ENCODE results near the gene C14orf180. TPM values are rescaled to one million over a fixed set of nuclear protein-coding genes. Genes with fewer than 3 reads are reported as not detected.

C14orf180 gene
- total RNA-seq, 1 experiment from 2014 or later, result not detected

- DNase-seq (ENCODE audit: low read depth, low spot score), result no peak
- BruUV-seq (replicated peaks), result no TSS peak
- intact Hi-C loops (cut with micrococcal nuclease; ENCODE audit: unreplicated experiment), result loop anchor here (10.0 kb wide), 1 partner anchor 563 kb away; no protein-coding TSS in a partner anchor
- ATAC-seq, result no peak
- POLR2A ChIA-PET, result no interaction called here
- H3K9me3 ChIP-seq (ENCODE audit: control insufficient read depth, insufficient read depth, low read depth, low read length), result no peaks in the 10 kb centered on the region
- CTCF ChIA-PET, result no interaction called here
- H3K27me3 ChIP-seq (ENCODE audit: control insufficient read depth, insufficient read depth, low read length), result no peaks in the 10 kb centered on the region
- TF ChIP-seq, protein P1, sequence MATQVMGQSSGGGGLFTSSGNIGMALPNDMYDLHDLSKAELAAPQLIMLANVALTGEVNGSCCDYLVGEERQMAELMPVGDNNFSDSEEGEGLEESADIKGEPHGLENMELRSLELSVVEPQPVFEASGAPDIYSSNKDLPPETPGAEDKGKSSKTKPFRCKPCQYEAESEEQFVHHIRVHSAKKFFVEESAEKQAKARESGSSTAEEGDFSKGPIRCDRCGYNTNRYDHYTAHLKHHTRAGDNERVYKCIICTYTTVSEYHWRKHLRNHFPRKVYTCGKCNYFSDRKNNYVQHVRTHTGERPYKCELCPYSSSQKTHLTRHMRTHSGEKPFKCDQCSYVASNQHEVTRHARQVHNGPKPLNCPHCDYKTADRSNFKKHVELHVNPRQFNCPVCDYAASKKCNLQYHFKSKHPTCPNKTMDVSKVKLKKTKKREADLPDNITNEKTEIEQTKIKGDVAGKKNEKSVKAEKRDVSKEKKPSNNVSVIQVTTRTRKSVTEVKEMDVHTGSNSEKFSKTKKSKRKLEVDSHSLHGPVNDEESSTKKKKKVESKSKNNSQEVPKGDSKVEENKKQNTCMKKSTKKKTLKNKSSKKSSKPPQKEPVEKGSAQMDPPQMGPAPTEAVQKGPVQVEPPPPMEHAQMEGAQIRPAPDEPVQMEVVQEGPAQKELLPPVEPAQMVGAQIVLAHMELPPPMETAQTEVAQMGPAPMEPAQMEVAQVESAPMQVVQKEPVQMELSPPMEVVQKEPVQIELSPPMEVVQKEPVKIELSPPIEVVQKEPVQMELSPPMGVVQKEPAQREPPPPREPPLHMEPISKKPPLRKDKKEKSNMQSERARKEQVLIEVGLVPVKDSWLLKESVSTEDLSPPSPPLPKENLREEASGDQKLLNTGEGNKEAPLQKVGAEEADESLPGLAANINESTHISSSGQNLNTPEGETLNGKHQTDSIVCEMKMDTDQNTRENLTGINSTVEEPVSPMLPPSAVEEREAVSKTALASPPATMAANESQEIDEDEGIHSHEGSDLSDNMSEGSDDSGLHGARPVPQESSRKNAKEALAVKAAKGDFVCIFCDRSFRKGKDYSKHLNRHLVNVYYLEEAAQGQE (IDR thresholded peaks at IDR 0.05; ENCODE audit: insufficient read depth in 1 of 2, low read depth in 2 of 2, low read length in 1 of 2), result no peak
- TF ChIP-seq SIN3A (IDR thresholded peaks at IDR 0.05; ENCODE audit: borderline replicate concordance, insufficient read depth, low read depth, low read length) (no peak), TCF7L2 (IDR thresholded peaks at IDR 0.05; ENCODE audit: low read depth, low read length) (no peak), CTCF (IDR thresholded peaks at IDR 0.05) (no peak), POLR2AphosphoS5 (IDR thresholded peaks at IDR 0.05; ENCODE audit: low read depth, low read length) (no peak)
- in situ Hi-C loops (cut with HindIII; ENCODE audit: low pct_unique_long_range_greater_than_20kb, low sequenced_read_pairs), result no loop called here
- H3K4me3 ChIP-seq (ENCODE audit: low read depth in 2 of 2, low read length in 2 of 2), result no peak overlapping the region
- H3K27ac ChIP-seq (ENCODE audit: low read length), result no peak overlapping the region
- no peaks in the 10 kb centered on the region for H3K4me1 ChIP-seq (ENCODE audit: control insufficient read depth, insufficient read depth, low read length)
- H3K36me3 ChIP-seq (ENCODE audit: control insufficient read depth, insufficient read depth, low read length), result no peaks in the 10 kb centered on the region
Measured at GRCh38 chr14:104638190-104638589, 58.6 kb downstream of the C14orf180 start.

DNA sequence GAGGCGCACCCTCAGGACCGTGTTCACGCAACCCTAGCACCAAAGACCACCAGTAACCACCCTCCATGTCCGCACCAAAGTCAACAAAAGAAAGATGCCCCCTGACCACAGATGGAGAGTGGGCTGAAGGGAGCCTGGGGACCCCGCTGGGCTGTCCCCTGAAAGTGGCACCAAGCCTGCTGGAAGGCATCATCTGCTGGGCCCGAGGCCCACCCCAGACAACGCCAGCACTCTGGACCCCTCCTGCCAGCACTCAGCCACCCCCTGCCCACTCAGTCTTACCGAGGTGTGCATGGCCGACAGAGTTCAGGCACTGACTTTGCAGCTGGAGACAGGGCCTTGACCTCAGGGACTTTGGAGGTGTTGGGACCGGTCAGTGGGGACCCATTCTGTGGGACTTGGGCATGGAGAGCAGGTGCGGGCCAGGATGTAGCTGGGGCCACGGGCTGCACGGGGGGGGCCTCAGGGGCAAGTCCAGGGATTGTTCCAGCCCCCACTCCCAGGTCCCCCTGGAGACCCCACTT lies 59.4 kb downstream of the C14orf180 start:
- CTCF ChIA-PET, result interaction anchor here (0.7 kb wide), 1 partner anchor 68 kb away, joined by 3 read pairs; no protein-coding TSS in a partner anchor
- Histone ChIP-seq H3K4me1 (ENCODE audit: control insufficient read depth, insufficient read depth, low read length) (no peaks in the 10 kb centered on the region), H3K4me3 (ENCODE audit: low read depth in 2 of 2, low read length in 2 of 2) (no peak overlapping the region), H3K27me3 (ENCODE audit: control insufficient read depth, insufficient read depth, low read length) (no peaks in the 10 kb centered on the region), H3K9me3 (ENCODE audit: control insufficient read depth, insufficient read depth, low read depth, low read length) (no peaks in the 10 kb centered on the region), H3K36me3 (ENCODE audit: control insufficient read depth, insufficient read depth, low read length) (no peaks in the 10 kb centered on the region), H3K27ac (ENCODE audit: low read length) (no peak overlapping the region)
- POLR2A ChIA-PET, result no interaction called here
- no peak for DNase-seq (ENCODE audit: low read depth, low spot score)
- no TSS peak for BruUV-seq (replicated peaks)
- no peak for ATAC-seq
- intact Hi-C loops (cut with micrococcal nuclease; ENCODE audit: unreplicated experiment) (loop anchor here (10.0 kb wide), 1 partner anchor 564 kb away; no protein-coding TSS in a partner anchor), in situ Hi-C loops (cut with HindIII; ENCODE audit: low pct_unique_long_range_greater_than_20kb, low sequenced_read_pairs) (no loop called here)
- TF ChIP-seq SIN3A (IDR thresholded peaks at IDR 0.05; ENCODE audit: borderline replicate concordance, insufficient read depth, low read depth, low read length), result no peak
- TF ChIP-seq CTCF (IDR thresholded peaks at IDR 0.05), result no peak
- TF ChIP-seq POLR2AphosphoS5 (IDR thresholded peaks at IDR 0.05; ENCODE audit: low read depth, low read length), result no peak
- TF ChIP-seq TCF7L2 (IDR thresholded peaks at IDR 0.05; ENCODE audit: low read depth, low read length), result no peak
- TF ChIP-seq, protein P1 (IDR thresholded peaks at IDR 0.05; ENCODE audit: insufficient read depth in 1 of 2, low read depth in 2 of 2, low read length in 1 of 2), result no peak
